Epithelial cell of proximal tubule (primary cell): ENCODE measurements around the gene ITM2A. TPM values are rescaled to one million over a fixed set of nuclear protein-coding genes. Genes with fewer than 3 reads are reported as not detected.

Experiments
- DNase-seq: peaks from one replicate; pipeline ENCODE4 v3.0.0-alpha.2; 2011; ENCODE audit warnings: low read depth
- H3K4me3 ChIP-seq: 2 replicates; pipeline ENCODE4 v1.5.1; 2011; ENCODE audit warnings: low read depth, mild to moderate bottlenecking, low read length
- CTCF ChIP-seq: conservative IDR thresholded peaks from 2 replicates; pipeline ENCODE4 v1.5.1; 2012; ENCODE audit warnings: low read depth, mild to moderate bottlenecking, low read length
- total RNA-seq: library from RNA; depleted of rRNA; stranded (reverse); fragments of >200 nt; gene quantifications from 2 replicates; pipeline ENCODE4 v1.2.3, GENCODE V29; 2015

ITM2A gene
- total RNA-seq, 1 donor from 2014 or later = 6.3 TPM

- no peak for DNase-seq
- no peak overlapping the region for H3K4me3 ChIP-seq
- no peak for TF ChIP-seq CTCF
Observed at GRCh38 chrX:79400623-79401022, 33.5 kb upstream of the ITM2A start.

GRCh38 chrX:79375340-79375739, 8.2 kb upstream of the ITM2A start:
- no peak for TF ChIP-seq CTCF
- DNase-seq = no peak
- H3K4me3 ChIP-seq = no peak overlapping the region

- no peak overlapping the region for H3K4me3 ChIP-seq
- DNase-seq = no peak
- no peak for TF ChIP-seq CTCF
Observed at GRCh38 chrX:79371640-79372039, 4.5 kb upstream of the ITM2A start.

- no peak for DNase-seq
- no peak overlapping the region for H3K4me3 ChIP-seq
- no peak for TF ChIP-seq CTCF
Observed at GRCh38 chrX:79371101-79371500, 4.0 kb upstream of the ITM2A start.

GRCh38 chrX:79369871-79370270, 2.7 kb upstream of the ITM2A start:
- no peak for TF ChIP-seq CTCF
- DNase-seq = no peak
- no peak overlapping the region for H3K4me3 ChIP-seq

GRCh38 chrX:79368441-79368840, 1.3 kb upstream of the ITM2A start:
- TF ChIP-seq CTCF = no peak
- DNase-seq = no peak
- no peak overlapping the region for H3K4me3 ChIP-seq

GRCh38 chrX:79367907-79368306, 773 bp upstream of the ITM2A start:
- DNase-seq = no peak
- H3K4me3 ChIP-seq = no peak overlapping the region
- no peak for TF ChIP-seq CTCF
